ENCODE measurements around the gene GCAT. TPM values are rescaled to one million over a fixed set of nuclear protein-coding genes. Genes with fewer than 3 reads are reported as not detected.

Gene GCAT
- total RNA-seq, 2 experiments from 2014 or later: 10.9 to 11.7 TPM

DNA sequence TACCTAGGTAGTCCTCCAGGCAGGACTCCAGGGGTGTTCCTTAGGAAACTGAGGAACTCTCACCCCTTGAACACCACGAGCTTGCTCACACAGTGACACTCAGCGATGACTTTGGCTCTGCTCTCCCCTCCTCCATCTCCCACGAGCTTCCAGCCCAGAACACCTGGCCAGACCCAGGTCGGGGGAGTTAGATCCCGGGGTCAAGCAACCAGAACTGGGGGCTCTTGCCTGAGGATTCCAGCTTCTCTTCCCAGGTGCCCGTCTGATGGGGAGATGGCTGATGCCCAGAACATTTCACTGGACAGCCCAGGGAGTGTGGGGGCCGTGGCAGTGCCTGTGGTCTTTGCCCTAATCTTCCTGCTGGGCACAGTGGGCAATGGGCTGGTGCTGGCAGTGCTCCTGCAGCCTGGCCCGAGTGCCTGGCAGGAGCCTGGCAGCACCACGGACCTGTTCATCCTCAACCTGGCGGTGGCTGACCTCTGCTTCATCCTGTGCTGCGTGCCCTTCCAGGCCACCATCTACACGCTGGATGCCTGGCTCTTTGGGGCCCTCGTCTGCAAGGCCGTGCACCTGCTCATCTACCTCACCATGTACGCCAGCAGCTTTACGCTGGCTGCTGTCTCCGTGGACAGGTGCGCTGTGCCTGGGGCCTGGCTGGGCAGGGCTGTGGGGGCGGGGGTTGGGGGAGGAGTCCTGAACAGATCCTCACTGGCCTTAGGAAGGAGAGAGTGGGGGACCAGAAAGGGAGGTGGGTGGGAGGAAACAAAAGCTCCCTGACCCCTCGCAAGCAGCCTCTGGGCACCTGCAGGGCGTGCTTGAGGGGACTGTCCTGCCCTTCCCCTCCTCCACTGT lies 15.6 kb downstream of the GCAT start, which contains the start of gene GALR3:
GALR3 (plus strand) TSS at position 249 of the 852 bp plus-strand sequence; CDS start at position 274, 25 bp downstream.
- ChIA-PET CTCF (interaction anchor here (0.9 to 1.4 kb wide), 2 partner anchors 40 to 142 kb away, joined by 3 to 5 read pairs; no protein-coding TSS in a partner anchor), POLR2A (interaction anchor here (2.3 kb wide), 1 partner anchor 21 kb away, joined by 8 read pairs; the partner anchor contains the start of gene ANKRD54)

- ChIA-PET POLR2A (interaction anchor here (0.6 to 2.3 kb wide), 2 partner anchors 19 to 62 kb away, joined by 4 to 8 read pairs; partner anchors contain the start of gene ANKRD54), CTCF (interaction anchor here (1.0 to 1.4 kb wide), 3 partner anchors 8 to 38 kb away, joined by 3 to 5 read pairs (median 4); partner anchors contain the start of gene ANKRD54)
Observed at GRCh38 chr22:37824674-37825641, 17.2 kb downstream of the GCAT start.

DNA sequence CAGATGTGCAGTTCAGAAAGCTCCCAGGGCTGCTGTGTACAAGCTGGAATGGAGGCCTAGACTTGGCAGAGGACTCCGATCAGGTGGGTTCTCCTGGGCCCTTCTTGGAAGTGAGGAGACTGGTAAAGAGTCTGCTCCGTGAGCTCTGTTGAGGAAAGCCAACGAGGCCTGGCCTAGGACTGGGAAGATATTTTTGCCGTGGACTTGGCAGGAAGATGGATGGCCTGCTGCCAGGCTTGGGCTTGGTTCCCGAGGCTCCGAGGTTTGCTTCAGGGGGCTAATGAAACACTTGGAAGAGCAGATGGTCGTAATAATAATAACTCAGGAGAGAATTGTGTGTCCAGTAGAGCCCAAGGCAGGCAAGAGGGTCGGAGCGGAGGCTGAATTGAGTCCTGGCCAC lies 19.3 kb downstream of the GCAT start:
- ChIA-PET POLR2A (interaction anchor here (1.0 kb wide), 1 partner anchor 39 kb away, joined by 3 read pairs; no protein-coding TSS in a partner anchor), CTCF (interaction anchor here (1.2 kb wide), 1 partner anchor 9 kb away, joined by 5 read pairs; no protein-coding TSS in a partner anchor)

DNA sequence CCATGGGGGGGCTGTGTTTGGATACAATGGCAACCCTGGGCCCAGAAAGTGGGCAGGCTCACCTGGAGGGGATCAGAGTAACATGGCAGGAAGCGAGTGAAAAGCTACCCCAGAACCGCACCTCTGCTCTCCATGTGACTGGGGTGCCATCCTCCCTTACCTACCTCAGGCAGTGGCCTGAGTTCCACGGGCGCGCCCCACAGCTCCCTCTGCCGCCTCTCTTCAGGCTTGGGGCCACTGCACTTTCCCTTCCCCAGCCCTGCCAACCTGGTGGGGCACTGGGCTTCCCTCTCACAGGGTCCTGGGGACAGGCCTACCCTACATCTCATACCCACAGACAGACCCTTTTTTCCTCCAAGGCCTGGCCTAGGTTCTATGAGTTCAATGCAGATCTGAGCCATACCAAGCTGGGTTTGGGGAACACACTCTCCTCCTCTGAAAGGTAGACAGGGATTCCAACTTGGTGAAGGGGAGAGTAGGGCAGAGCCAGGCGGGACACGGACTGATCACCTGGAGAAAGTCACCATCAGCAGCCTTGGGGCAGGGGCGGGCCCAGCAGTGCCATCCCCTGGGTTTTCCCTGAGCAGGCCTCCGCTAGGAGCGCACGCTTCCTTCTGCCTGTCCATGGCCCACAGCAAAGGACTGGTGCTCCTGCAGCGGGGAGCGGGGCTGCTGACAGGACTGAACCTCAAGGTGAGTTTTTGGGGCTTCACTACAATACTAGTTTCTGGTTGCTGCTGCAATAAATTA lies 22.5 kb downstream of the GCAT start:
- CTCF ChIA-PET: interaction anchor here (0.5 to 2.4 kb wide), 2 partner anchors 12 to 319 kb away, joined by 3 to 10 read pairs; no protein-coding TSS in a partner anchor
- POLR2A ChIA-PET: interaction anchor here (0.6 kb wide), 1 partner anchor 9 kb away, joined by 7 read pairs; no protein-coding TSS in a partner anchor

DNA sequence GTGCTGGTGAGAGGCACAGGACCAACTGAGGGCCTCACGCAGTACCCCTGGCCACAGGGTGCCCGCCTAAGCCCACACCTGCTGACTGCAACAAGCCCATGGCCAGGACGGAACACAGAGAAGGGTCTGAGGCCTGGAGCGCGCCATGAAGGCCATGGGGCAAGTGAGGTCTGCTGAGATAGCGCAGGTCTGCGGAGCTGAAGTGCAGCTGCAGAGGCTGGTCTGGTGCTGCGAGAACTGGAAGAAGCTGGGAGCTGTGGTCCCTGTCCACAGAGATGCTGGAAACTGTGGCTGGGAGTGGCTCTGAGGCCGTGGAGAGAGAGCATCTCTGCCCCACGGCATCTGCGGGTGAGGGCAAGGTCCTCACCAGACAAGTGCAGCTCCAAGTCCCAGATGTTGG lies 23.7 kb downstream of the GCAT start:
- POLR2A ChIA-PET: no interaction called here
- CTCF ChIA-PET: no interaction called here

GRCh38 chr22:37832022-37832857 lies 24.5 kb downstream of the GCAT start:
- CTCF ChIA-PET: no interaction called here
- POLR2A ChIA-PET: no interaction called here

GRCh38 chr22:37842015-37842793 lies 34.5 kb downstream of the GCAT start:
- ChIA-PET POLR2A (interaction anchor here (0.5 kb wide), 1 partner anchor 365 kb away, joined by 9 read pairs; no protein-coding TSS in a partner anchor), CTCF (interaction anchor here (0.6 kb wide), 1 partner anchor 259 kb away, joined by 4 read pairs; no protein-coding TSS in a partner anchor)

DNA sequence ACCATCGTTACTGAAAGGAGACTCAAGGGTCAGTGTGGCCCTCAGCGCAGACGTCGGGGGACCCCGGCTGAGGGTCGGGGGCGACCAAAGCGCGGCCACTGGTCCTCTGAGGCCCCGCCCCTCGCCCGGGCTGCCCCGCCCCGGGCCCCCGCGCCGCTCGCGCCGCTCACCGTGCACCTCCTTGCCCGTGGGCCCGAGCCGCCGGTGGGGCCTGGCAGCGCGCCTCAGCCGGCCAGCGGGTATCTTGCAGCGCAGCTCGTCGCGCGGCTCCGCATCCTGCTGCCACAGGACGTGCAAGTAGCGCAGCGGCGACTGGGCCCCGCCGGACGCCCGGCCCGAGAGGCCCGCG lies 36.0 kb downstream of the GCAT start:
- POLR2A ChIA-PET: interaction anchor here (0.6 to 0.9 kb wide), 2 partner anchors 20 to 110 kb away, joined by 5 to 8 read pairs; partner anchors contain the start of genes C22orf23, GALR3 and POLR2F
- CTCF ChIA-PET: interaction anchor here (1.0 to 1.8 kb wide), 3 partner anchors 20 to 57 kb away, joined by 3 to 8 read pairs (median 5); no protein-coding TSS in a partner anchor

DNA sequence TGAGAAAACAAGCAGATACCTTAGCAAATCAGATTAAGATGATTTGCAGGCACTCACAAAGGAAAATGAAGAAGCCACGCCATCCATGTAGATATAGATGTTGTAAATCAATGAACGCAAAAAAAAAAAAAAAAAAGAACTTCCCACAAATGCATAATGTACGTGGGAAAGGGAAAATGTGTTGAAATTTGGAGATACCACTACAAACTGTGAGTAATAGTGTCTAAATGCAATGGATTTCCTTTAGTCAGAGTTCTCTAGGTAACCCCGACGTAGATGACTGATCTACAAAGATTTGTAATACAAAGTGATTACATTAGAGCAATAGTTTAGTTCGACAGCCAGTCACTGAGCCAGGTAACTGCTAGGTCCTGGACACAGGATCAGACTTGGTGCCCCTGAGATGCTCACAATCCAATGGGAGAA lies 37.2 kb downstream of the GCAT start:
- CTCF ChIA-PET: interaction anchor here (0.5 to 1.0 kb wide), 2 partner anchors 19 to 23 kb away, joined by 3 to 4 read pairs; no protein-coding TSS in a partner anchor
- POLR2A ChIA-PET: interaction anchor here (1.4 kb wide), 1 partner anchor 11 kb away, joined by 3 read pairs; no protein-coding TSS in a partner anchor

DNA sequence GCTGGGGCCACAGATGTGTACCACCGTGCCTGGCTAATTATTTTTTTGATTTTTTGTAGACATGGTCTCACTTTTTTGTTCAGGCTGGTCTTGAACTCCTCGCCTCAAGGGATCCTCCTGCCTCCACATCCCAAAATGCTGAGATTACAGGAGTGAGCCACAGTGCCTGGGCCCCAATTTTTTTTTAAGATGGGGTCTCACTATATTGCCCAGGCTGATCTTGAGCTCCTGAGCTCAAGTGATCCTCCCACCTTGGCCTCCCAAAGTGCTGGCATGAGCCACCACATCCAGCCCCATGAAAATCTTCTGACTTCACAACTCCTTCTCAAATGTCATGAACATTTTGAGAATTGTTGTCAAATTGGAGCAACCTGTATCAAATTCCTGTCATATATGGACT lies 38.7 kb downstream of the GCAT start:
- ChIA-PET POLR2A (no interaction called here), CTCF (interaction anchor here (1.2 to 1.4 kb wide), 2 partner anchors 17 to 28 kb away, joined by 3 to 4 read pairs; no protein-coding TSS in a partner anchor)

GRCh38 chr22:37848587-37849088 lies 40.9 kb downstream of the GCAT start:
- CTCF ChIA-PET: no interaction called here
- POLR2A ChIA-PET: interaction anchor here (0.6 kb wide), 1 partner anchor 11 kb away, joined by 3 read pairs; no protein-coding TSS in a partner anchor

GRCh38 chr22:37849089-37849751 lies 41.5 kb downstream of the GCAT start, which contains the start of gene EIF3L:
Gene EIF3L (plus strand): TSS chr22:37849419. CDS start chr22:37849450, 31 bp downstream.
- ChIA-PET CTCF (interaction anchor here (1.2 to 1.5 kb wide), 2 partner anchors 14 to 31 kb away, joined by 4 to 8 read pairs; no protein-coding TSS in a partner anchor), POLR2A (interaction anchor here (0.6 kb wide), 1 partner anchor 12 kb away, joined by 3 read pairs; no protein-coding TSS in a partner anchor)

GRCh38 chr22:37850801-37851200 lies 43.1 kb downstream of the GCAT start:
- POLR2A ChIA-PET: no interaction called here
- CTCF ChIA-PET: interaction anchor here (1.5 kb wide), 1 partner anchor 33 kb away, joined by 8 read pairs; no protein-coding TSS in a partner anchor

GRCh38 chr22:37852418-37852817 lies 44.7 kb downstream of the GCAT start:
- ChIA-PET CTCF (interaction anchor here (1.1 kb wide), 2 partner anchors 9 to 36 kb away, joined by 3 read pairs; no protein-coding TSS in a partner anchor), POLR2A (no interaction called here)

- CTCF ChIA-PET: interaction anchor here (1.3 to 2.9 kb wide), 2 partner anchors 9 to 36 kb away, joined by 6 to 11 read pairs; no protein-coding TSS in a partner anchor
- POLR2A ChIA-PET: no interaction called here
Observed at GRCh38 chr22:37854946-37855345, 47.2 kb downstream of the GCAT start.

Measured in activated CD8-positive, alpha-beta memory T cell treated with anti-CD3 and anti-CD28 coated beads for 36 hours (primary cell).